RWPE2 (cell line): ENCODE measurements around the gene WWOX.

Experiments
- ATAC-seq: fragments of 200-7000 bp; cut with Tn5 transposase; 3 replicates; pipeline ENCODE4 v1.9.1; 2021; ENCODE audit warnings: low read depth
- DNase-seq: peaks from one replicate; pipeline ENCODE4 v3.0.0-alpha.2; 2020; ENCODE audit warnings: low spot score
- H3K27ac ChIP-seq: fragments of 450-650 bp; 2 replicates; pipeline ENCODE4 v1.5.1; 2017; ENCODE audit warnings: mild to moderate bottlenecking; ENCODE audit not compliant: poor library complexity, severe bottlenecking
- H3K27me3 ChIP-seq: fragments of 250-450 bp; sonication (Bioruptor Pico); 2 replicates; pipeline ENCODE4 v1.5.1; 2021; ENCODE audit warnings: mild to moderate bottlenecking, moderate library complexity; ENCODE audit not compliant: insufficient read depth, poor library complexity, severe bottlenecking
- H3K36me3 ChIP-seq: fragments of 250-450 bp; sonication (Bioruptor Pico); 2 replicates; pipeline ENCODE4 v1.5.1; 2020; ENCODE audit warnings: low read depth, mild to moderate bottlenecking, moderate library complexity
- H3K4me1 ChIP-seq: fragments of 250-450 bp; sonication (Bioruptor Pico); 2 replicates; pipeline ENCODE4 v1.5.1; 2021; ENCODE audit warnings: mild to moderate bottlenecking, moderate library complexity; ENCODE audit not compliant: insufficient read depth, poor library complexity, severe bottlenecking
- H3K4me3 ChIP-seq: fragments of 250-450 bp; sonication (Bioruptor Pico); 2 replicates; pipeline ENCODE4 v1.5.1; 2021; ENCODE audit warnings: mild to moderate bottlenecking, moderate library complexity; ENCODE audit not compliant: severe bottlenecking
- H3K9me3 ChIP-seq: fragments of 250-450 bp; sonication (Bioruptor Pico); 2 replicates; pipeline ENCODE4 v1.5.1; 2021; ENCODE audit warnings: mild to moderate bottlenecking, moderate library complexity; ENCODE audit not compliant: severe bottlenecking
- TF ChIP-seq, protein P1 (sequence below): fragments of 450-650 bp; IDR thresholded peaks from one replicate; pipeline ENCODE4 v1.5.1; 2017; ENCODE audit warnings: mild to moderate bottlenecking, moderate library complexity; ENCODE audit not compliant: poor library complexity, severe bottlenecking

WWOX gene

DNA sequence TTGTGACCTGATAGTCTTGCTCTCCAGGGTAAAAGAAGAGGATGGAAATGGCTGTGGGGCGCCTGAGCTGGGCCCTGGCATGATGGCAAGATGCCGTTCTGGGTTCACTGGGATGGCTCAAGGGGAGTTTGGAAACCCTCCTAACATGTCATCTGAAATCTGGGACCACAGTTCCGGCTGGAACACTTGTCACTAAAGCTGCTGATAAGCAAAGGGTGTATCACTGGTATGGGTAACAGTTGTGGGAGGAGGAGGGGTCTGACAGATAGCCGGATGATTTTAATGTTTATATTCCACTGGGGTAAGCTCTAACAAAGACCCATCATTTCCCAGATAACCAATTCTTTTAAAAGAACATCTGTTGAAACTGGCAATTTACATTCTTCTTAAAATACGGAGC is 390.2 kb downstream of the WWOX start:
- DNase-seq (no peak), ATAC-seq (no peak)
- Histone ChIP-seq H3K36me3 (no peaks in the 10 kb centered on the region), H3K27me3 (no peaks in the 10 kb centered on the region), H3K27ac (no peak overlapping the region), H3K4me1 (no peaks in the 10 kb centered on the region), H3K4me3 (no peak overlapping the region), H3K9me3 (no peaks in the 10 kb centered on the region)
- TF ChIP-seq, protein P1, sequence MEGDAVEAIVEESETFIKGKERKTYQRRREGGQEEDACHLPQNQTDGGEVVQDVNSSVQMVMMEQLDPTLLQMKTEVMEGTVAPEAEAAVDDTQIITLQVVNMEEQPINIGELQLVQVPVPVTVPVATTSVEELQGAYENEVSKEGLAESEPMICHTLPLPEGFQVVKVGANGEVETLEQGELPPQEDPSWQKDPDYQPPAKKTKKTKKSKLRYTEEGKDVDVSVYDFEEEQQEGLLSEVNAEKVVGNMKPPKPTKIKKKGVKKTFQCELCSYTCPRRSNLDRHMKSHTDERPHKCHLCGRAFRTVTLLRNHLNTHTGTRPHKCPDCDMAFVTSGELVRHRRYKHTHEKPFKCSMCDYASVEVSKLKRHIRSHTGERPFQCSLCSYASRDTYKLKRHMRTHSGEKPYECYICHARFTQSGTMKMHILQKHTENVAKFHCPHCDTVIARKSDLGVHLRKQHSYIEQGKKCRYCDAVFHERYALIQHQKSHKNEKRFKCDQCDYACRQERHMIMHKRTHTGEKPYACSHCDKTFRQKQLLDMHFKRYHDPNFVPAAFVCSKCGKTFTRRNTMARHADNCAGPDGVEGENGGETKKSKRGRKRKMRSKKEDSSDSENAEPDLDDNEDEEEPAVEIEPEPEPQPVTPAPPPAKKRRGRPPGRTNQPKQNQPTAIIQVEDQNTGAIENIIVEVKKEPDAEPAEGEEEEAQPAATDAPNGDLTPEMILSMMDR = no peak

DNA sequence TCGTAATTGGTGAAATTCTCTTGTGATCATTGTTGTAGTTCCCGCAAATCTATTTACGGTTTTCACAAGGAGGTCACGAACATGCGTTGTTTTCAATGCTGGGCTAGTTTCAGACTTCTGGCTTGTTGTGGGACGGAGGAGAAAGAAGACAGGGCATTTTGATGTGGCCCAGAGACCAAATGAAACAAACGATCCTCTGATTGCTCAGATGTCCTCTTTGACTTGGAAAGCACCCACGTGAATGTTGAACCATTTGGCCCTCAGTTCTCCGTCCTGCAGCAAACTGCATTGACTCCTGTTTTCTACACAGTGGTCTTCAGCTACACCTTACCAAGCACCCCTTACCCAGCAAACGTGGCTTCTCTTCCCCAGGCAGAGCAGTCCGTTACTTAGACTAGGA is 391.0 kb downstream of the WWOX start:
- TF ChIP-seq, protein P1 = no peak

DNA sequence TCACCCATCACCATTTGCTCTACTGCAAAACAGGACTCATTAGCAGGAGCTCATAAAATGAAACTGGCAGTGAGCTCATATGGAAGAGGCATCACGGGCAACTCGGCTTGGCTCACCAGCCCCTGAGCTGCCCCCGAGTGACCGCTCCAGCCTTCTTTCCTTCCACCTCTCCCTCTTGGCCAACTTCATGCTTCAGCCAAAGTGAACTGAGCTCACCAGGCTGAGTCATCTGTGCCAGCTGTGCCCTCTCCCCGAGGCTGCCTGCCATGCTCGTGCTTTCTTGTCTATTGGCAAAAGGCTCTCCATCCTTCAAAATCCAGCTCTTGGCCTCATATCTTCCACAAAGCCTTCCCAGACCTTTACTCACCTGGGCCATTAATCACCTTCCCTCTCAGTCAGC is 391.4 kb downstream of the WWOX start:
- H3K36me3 ChIP-seq = no peaks in the 10 kb centered on the region
- H3K27me3 ChIP-seq = no peaks in the 10 kb centered on the region
- H3K27ac ChIP-seq = no peak overlapping the region
- H3K9me3 ChIP-seq = no peaks in the 10 kb centered on the region
- H3K4me3 ChIP-seq = no peak overlapping the region
- no peaks in the 10 kb centered on the region for H3K4me1 ChIP-seq
- no peak for ATAC-seq
- DNase-seq = no peak
- TF ChIP-seq, protein P1 = no peak

More for the DNA sequence above, 391.0 kb downstream of the WWOX start:
- ATAC-seq (no peak), DNase-seq (no peak)
- H3K9me3 ChIP-seq = no peaks in the 10 kb centered on the region
- H3K27me3 ChIP-seq = no peaks in the 10 kb centered on the region
- no peaks in the 10 kb centered on the region for H3K4me1 ChIP-seq
- H3K36me3 ChIP-seq = no peaks in the 10 kb centered on the region
- no peak overlapping the region for H3K4me3 ChIP-seq
- H3K27ac ChIP-seq = no peak overlapping the region

DNA sequence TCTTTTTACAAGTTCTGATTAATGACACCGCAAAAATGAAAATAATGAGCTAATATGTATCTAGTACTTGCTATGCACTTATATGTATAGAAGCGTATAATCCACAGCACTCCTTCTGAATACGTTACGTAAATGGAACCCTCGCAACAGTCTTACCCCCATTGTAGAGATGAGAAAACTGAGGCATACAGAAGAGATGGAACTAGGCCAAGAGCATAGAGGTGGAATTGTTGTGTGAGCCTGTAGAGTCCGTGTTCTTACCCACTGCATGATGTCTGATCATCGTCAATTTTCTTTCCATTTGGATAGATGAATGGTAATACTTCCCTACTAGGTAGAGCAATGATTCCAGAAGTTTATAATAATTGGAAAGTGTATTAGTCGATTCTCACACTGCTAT is 394.1 kb downstream of the WWOX start:
- TF ChIP-seq, protein P1 = no peak
- ATAC-seq (no peak), DNase-seq (no peak)
- Histone ChIP-seq H3K9me3 (no peaks in the 10 kb centered on the region), H3K4me1 (no peaks in the 10 kb centered on the region), H3K4me3 (no peak overlapping the region), H3K27ac (no peak overlapping the region), H3K36me3 (no peaks in the 10 kb centered on the region), H3K27me3 (no peaks in the 10 kb centered on the region)

DNA sequence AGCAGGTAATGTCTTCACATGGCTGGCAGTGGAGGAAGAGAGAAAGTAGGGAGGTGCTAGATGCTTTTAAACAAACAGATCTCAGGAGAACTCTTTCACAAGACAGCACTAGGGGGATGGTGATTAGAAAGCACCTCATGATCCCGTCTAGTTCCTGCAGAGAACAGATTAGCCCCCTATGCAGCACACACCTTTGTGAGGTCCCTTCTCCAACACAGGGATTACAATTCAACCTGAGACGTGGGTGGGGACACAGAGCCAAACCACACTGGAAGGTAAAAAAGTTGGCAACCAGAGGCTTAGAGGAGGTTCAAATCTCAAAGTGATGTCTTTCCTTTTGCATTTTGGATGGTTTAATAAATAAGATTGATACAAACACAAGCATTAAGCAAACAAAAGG is 394.7 kb downstream of the WWOX start:
- Histone ChIP-seq H3K27ac (no peak overlapping the region), H3K27me3 (no peaks in the 10 kb centered on the region), H3K9me3 (no peaks in the 10 kb centered on the region), H3K4me3 (no peak overlapping the region), H3K36me3 (no peaks in the 10 kb centered on the region), H3K4me1 (no peaks in the 10 kb centered on the region)
- ATAC-seq (no peak), DNase-seq (no peak)
- TF ChIP-seq, protein P1 = no peak
